Endodermal cell (in vitro differentiated cells): ENCODE data around the gene AKAP8. TPM values are rescaled to one million over a fixed set of nuclear protein-coding genes. Genes with fewer than 3 reads are reported as not detected.

Experiments used
- DNase-seq: peaks from one replicate; pipeline ENCODE4 v3.0.0-alpha.2; 2017
- H3K27ac ChIP-seq: 2 replicates; pipeline ENCODE4 v1.5.1; 2013; ENCODE audit warnings: mild to moderate bottlenecking, low read depth, low read length, moderate library complexity
- H3K27me3 ChIP-seq: 2 replicates; pipeline ENCODE4 v1.6.1; 2013; ENCODE audit warnings: mild to moderate bottlenecking, low read length, moderate library complexity; ENCODE audit not compliant: insufficient read depth, control insufficient read depth, poor library complexity, severe bottlenecking
- H3K36me3 ChIP-seq: 2 replicates; pipeline ENCODE4 v1.7.0; 2013; ENCODE audit warnings: mild to moderate bottlenecking, low read length, moderate library complexity; ENCODE audit not compliant: control insufficient read depth, insufficient read depth
- H3K4me1 ChIP-seq: one replicate; pipeline ENCODE4 v1.7.0; 2013; ENCODE audit warnings: low read length; ENCODE audit not compliant: control insufficient read depth, insufficient read depth
- H3K4me3 ChIP-seq: 2 replicates; pipeline ENCODE4 v1.5.1; 2013; ENCODE audit warnings: mild to moderate bottlenecking, low read length, moderate library complexity
- H3K9ac ChIP-seq: 2 replicates; pipeline ENCODE4 v1.6.1; 2013; ENCODE audit warnings: mild to moderate bottlenecking, low read length, moderate library complexity; ENCODE audit not compliant: poor library complexity, severe bottlenecking; ENCODE audit errors: extremely low read depth
- H3K9me3 ChIP-seq: 2 replicates; pipeline ENCODE4 v1.6.1; 2013; ENCODE audit warnings: mild to moderate bottlenecking, low read length, moderate library complexity; ENCODE audit not compliant: control insufficient read depth
- H3K27ac Mint-ChIP-seq: 2 replicates; pipeline ENCODE4 v1.8.0; 2020; ENCODE audit warnings: mixed read lengths
- H3K27me3 Mint-ChIP-seq: 2 replicates; pipeline ENCODE4 v1.8.0; 2021; ENCODE audit warnings: mild to moderate bottlenecking, mixed read lengths; ENCODE audit not compliant: insufficient read depth
- H3K36me3 Mint-ChIP-seq: 2 replicates; pipeline ENCODE4 v1.8.0; 2020; ENCODE audit warnings: low read depth, mixed read lengths
- H3K4me1 Mint-ChIP-seq: 2 replicates; pipeline ENCODE4 v1.8.0; 2020; ENCODE audit warnings: mixed read lengths
- H3K4me3 Mint-ChIP-seq: 2 replicates; pipeline ENCODE4 v1.8.0; 2020; ENCODE audit warnings: mild to moderate bottlenecking, moderate library complexity, mixed read lengths
- H3K9me3 Mint-ChIP-seq: 2 replicates; pipeline ENCODE4 v1.8.0; 2020; ENCODE audit warnings: mild to moderate bottlenecking, mixed read lengths
- WGBS, 2 experiments: methylation state at CpG; one replicate each; pipeline versions ENCODE4 v1.1.5 to v1.1.7; 2013; ENCODE audit warnings: missing lambda C conversion rate in 2 of 2, mixed read lengths in 1 of 2; ENCODE audit not compliant: insufficient coverage in 1 of 2, insufficient read length in 1 of 2; 5-methylcytosine and 5-hydroxymethylcytosine counted together
- total RNA-seq, 2 donors: library from RNA; stranded (reverse); fragmentation: NEBNext Ultra II Directional in 1 of 2; extraction: Animal tissue kit (Norgen Biotek cat#: 25700) in 1 of 2; gene quantifications; 2 replicates in 1 of 2; 3 replicates in 1 of 2; pipeline ENCODE4 v1.2.1, GENCODE V29; 2021
- TF ChIP-seq, protein P1 (sequence below): fragments of 200-600 bp; sonication (generic); conservative IDR thresholded peaks from 2 replicates; pipeline ENCODE4 v1.5.0; 2021; ENCODE audit warnings: antibody characterized with exemption, mild to moderate bottlenecking

The AKAP8 gene
- total RNA-seq, 2 donors from 2014 or later, result 34.9 to 39.6 TPM

GRCh38 chr19:15399234-15399515, 19.6 kb upstream of the AKAP8 start:
- H3K4me1 Mint-ChIP-seq, result peaks cover under 1% of the 10 kb centered on the region

GRCh38 chr19:15398501-15399233, 19.1 kb upstream of the AKAP8 start:
- no peaks in the 10 kb centered on the region for H3K4me1 Mint-ChIP-seq
- TF ChIP-seq, protein P1, sequence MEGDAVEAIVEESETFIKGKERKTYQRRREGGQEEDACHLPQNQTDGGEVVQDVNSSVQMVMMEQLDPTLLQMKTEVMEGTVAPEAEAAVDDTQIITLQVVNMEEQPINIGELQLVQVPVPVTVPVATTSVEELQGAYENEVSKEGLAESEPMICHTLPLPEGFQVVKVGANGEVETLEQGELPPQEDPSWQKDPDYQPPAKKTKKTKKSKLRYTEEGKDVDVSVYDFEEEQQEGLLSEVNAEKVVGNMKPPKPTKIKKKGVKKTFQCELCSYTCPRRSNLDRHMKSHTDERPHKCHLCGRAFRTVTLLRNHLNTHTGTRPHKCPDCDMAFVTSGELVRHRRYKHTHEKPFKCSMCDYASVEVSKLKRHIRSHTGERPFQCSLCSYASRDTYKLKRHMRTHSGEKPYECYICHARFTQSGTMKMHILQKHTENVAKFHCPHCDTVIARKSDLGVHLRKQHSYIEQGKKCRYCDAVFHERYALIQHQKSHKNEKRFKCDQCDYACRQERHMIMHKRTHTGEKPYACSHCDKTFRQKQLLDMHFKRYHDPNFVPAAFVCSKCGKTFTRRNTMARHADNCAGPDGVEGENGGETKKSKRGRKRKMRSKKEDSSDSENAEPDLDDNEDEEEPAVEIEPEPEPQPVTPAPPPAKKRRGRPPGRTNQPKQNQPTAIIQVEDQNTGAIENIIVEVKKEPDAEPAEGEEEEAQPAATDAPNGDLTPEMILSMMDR, result no peak

More at GRCh38 chr19:15399234-15399515, 19.6 kb upstream of the AKAP8 start:
- peaks cover 1% of the 10 kb centered on the region for H3K4me1 ChIP-seq
- H3K27ac ChIP-seq, result no peak overlapping the region
- no peak overlapping the region for H3K4me3 ChIP-seq
- no peaks in the 10 kb centered on the region for H3K27me3 Mint-ChIP-seq
- H3K36me3 ChIP-seq, result peaks cover 75% of the 10 kb centered on the region
- DNase-seq, result peak; percentile 28
- H3K27me3 ChIP-seq, result no peaks in the 10 kb centered on the region
- no peak overlapping the region for H3K27ac Mint-ChIP-seq
- peaks cover 67% of the 10 kb centered on the region for H3K36me3 Mint-ChIP-seq
- no peak overlapping the region for H3K4me3 Mint-ChIP-seq
- H3K9me3 Mint-ChIP-seq, result no peaks in the 10 kb centered on the region
- no peaks in the 10 kb centered on the region for H3K9me3 ChIP-seq
- WGBS, 2 experiments, result 91 to 98% methylated on average over 6 to 8 of the region's 8 CpGs
- TF ChIP-seq, protein P1, result no peak
- H3K9ac ChIP-seq, result no peak overlapping the region

GRCh38 chr19:15397782-15398181, 18.2 kb upstream of the AKAP8 start:
- no peak overlapping the region for H3K4me3 ChIP-seq
- no peak overlapping the region for H3K9ac ChIP-seq
- Mint-ChIP-seq H3K27me3 (no peaks in the 10 kb centered on the region), H3K27ac (no peak overlapping the region), H3K4me3 (no peak overlapping the region), H3K4me1 (no peaks in the 10 kb centered on the region), H3K9me3 (no peaks in the 10 kb centered on the region), H3K36me3 (peaks cover 73% of the 10 kb centered on the region)
- no peak overlapping the region for H3K27ac ChIP-seq
- peaks cover 75% of the 10 kb centered on the region for H3K36me3 ChIP-seq
- peak; percentile 24 for DNase-seq
- H3K9me3 ChIP-seq, result no peaks in the 10 kb centered on the region
- TF ChIP-seq, protein P1, result no peak
- 95 to 99% methylated on average over 10 to 11 of the region's 11 CpGs for WGBS, 2 experiments
- H3K27me3 ChIP-seq, result no peaks in the 10 kb centered on the region
- no peaks in the 10 kb centered on the region for H3K4me1 ChIP-seq

More at GRCh38 chr19:15398501-15399233, 19.1 kb upstream of the AKAP8 start:
- no peak overlapping the region for H3K27ac ChIP-seq
- Mint-ChIP-seq H3K4me3 (no peak overlapping the region), H3K27me3 (no peaks in the 10 kb centered on the region), H3K36me3 (peaks cover 72% of the 10 kb centered on the region), H3K27ac (no peak overlapping the region), H3K9me3 (no peaks in the 10 kb centered on the region)
- H3K27me3 ChIP-seq, result no peaks in the 10 kb centered on the region
- H3K9me3 ChIP-seq, result no peaks in the 10 kb centered on the region
- no peak overlapping the region for H3K4me3 ChIP-seq
- no peaks in the 10 kb centered on the region for H3K4me1 ChIP-seq
- 95 to 97% methylated on average over 34 to 50 of the region's 50 CpGs for WGBS, 2 experiments
- peak; percentile 29 for DNase-seq
- H3K9ac ChIP-seq, result no peak overlapping the region
- peaks cover 75% of the 10 kb centered on the region for H3K36me3 ChIP-seq
